GM10266 (cell line): Measurements from ENCODE around the gene ATP9A.
"Not testable (repeated sequence)": the region's sequence is repeated elsewhere in the genome, so short reads cannot be mapped to it uniquely, and the experiment has no call there.

Experiments used
- DNase-seq: peaks from one replicate; pipeline ENCODE4 v3.0.0; 2012; ENCODE audit errors: extremely low spot score
- CTCF ChIP-seq: IDR thresholded peaks from 2 replicates; pipeline ENCODE4 v1.5.1; 2012; ENCODE audit warnings: mild to moderate bottlenecking, low read depth; ENCODE audit not compliant: control insufficient read depth, insufficient read depth; ENCODE audit errors: missing control alignments

Gene ATP9A

GRCh38 chr20:51767867-51768758 is at the start of gene ATP9A:
Gene ATP9A (minus strand): TSS chr20:51768390. CDS start chr20:51768369, 21 bp downstream.
- no peak for TF ChIP-seq CTCF
- no peak for DNase-seq

GRCh38 chr20:51816856-51817255 is 48.7 kb upstream of the ATP9A start:
- not testable (repeated sequence) for DNase-seq

- DNase-seq: no peak
- no peak for TF ChIP-seq CTCF
Measured at GRCh38 chr20:51815383-51816076, 47.3 kb upstream of the ATP9A start.

GRCh38 chr20:51812861-51813260 is 44.7 kb upstream of the ATP9A start:
- no peak for DNase-seq
- TF ChIP-seq CTCF: no peak

- TF ChIP-seq CTCF: no peak
- DNase-seq: no peak
Measured at GRCh38 chr20:51811514-51812128, 43.4 kb upstream of the ATP9A start.

GRCh38 chr20:51811042-51811355 is 42.8 kb upstream of the ATP9A start:
- DNase-seq: no peak
- no peak for TF ChIP-seq CTCF

- TF ChIP-seq CTCF: no peak
- no peak for DNase-seq
Measured at GRCh38 chr20:51810155-51811041, 42.2 kb upstream of the ATP9A start.
